HG02588 (cell line): ENCODE data around the gene BRD2.

ENCODE experiments used
- ATAC-seq: cut with Tn5 transposase; IDR thresholded peaks from one replicate; pipeline ENCODE4 v1.9.1; 2021; ENCODE audit warnings: mild to moderate bottlenecking, moderate library complexity; ENCODE audit not compliant: unreplicated experiment

The BRD2 gene

GRCh38 chr6:32984622-32985389 lies 16.4 kb downstream of the BRD2 start:
- ATAC-seq: peak; percentile 52

- no peak for ATAC-seq
Measured at GRCh38 chr6:32989368-32989767, 21.0 kb downstream of the BRD2 start.

- ATAC-seq: no peak
Measured at GRCh38 chr6:32991972-32992371, 23.6 kb downstream of the BRD2 start.

GRCh38 chr6:32993363-32993973 lies 25.1 kb downstream of the BRD2 start:
- ATAC-seq: no peak

- no peak for ATAC-seq
Measured at GRCh38 chr6:32995448-32995847, 27.1 kb downstream of the BRD2 start.

- no peak for ATAC-seq
Measured at GRCh38 chr6:33000055-33000454, 31.7 kb downstream of the BRD2 start.

GRCh38 chr6:33001685-33002084 lies 33.3 kb downstream of the BRD2 start:
- ATAC-seq: no peak

- ATAC-seq: no peak
Measured at GRCh38 chr6:33004940-33005339, 36.5 kb downstream of the BRD2 start.

- ATAC-seq: no peak
Measured at GRCh38 chr6:33007831-33008400, 39.5 kb downstream of the BRD2 start.

GRCh38 chr6:33008944-33009861 lies 40.8 kb downstream of the BRD2 start, which contains the start of gene HLA-DOA:
HLA-DOA (minus strand) TSS chr6:33009591.
- peak; percentile 77 for ATAC-seq

GRCh38 chr6:33010356-33010755 lies 42.0 kb downstream of the BRD2 start:
- no peak for ATAC-seq

- no peak for ATAC-seq
Measured at GRCh38 chr6:33013608-33014007, 45.2 kb downstream of the BRD2 start.

GRCh38 chr6:33014841-33015634 lies 46.6 kb downstream of the BRD2 start:
- no peak for ATAC-seq

- ATAC-seq: no peak
Measured at GRCh38 chr6:33015798-33016197, 47.4 kb downstream of the BRD2 start.

GRCh38 chr6:33017018-33017417 lies 48.6 kb downstream of the BRD2 start:
- ATAC-seq: no peak

GRCh38 chr6:33017694-33018353 lies 49.4 kb downstream of the BRD2 start:
- ATAC-seq: no peak

- no peak for ATAC-seq
Measured at GRCh38 chr6:33018418-33018817, 50.0 kb downstream of the BRD2 start.

- ATAC-seq: peak; percentile 58
Measured at GRCh38 chr6:33018904-33019303, 50.5 kb downstream of the BRD2 start.

- no peak for ATAC-seq
Measured at GRCh38 chr6:33019372-33019771, 51.0 kb downstream of the BRD2 start.

- no peak for ATAC-seq
Measured at GRCh38 chr6:33021917-33022316, 53.5 kb downstream of the BRD2 start.
